Uterus (tissue), 2 donors: ENCODE measurements around the gene CALCR.
"Not testable (repeated sequence)": the region's sequence is repeated elsewhere in the genome, so short reads cannot be mapped to it uniquely, and the experiment has no call there.

Experiments used
- POLR2A ChIP-seq, 2 donors: fragments of 450-650 bp; IDR thresholded peaks; one replicate each; pipeline ENCODE4 v1.6.1; 2016; ENCODE audit warnings: antibody characterized with exemption in 2 of 2, mild to moderate bottlenecking in 1 of 2, moderate library complexity in 1 of 2
- TF ChIP-seq, protein P1 (sequence below), 4 experiments: fragments of 200-600 bp in 2 of 4; fragments of 450-650 bp in 2 of 4; sonication (generic) in 2 of 4; IDR thresholded peaks; one replicate each; pipeline ENCODE4 v1.5.1; 2016 to 2019; ENCODE audit warnings: antibody characterized with exemption in 4 of 4, mild to moderate bottlenecking in 2 of 4, moderate library complexity in 1 of 4

- TF ChIP-seq, protein P1, sequence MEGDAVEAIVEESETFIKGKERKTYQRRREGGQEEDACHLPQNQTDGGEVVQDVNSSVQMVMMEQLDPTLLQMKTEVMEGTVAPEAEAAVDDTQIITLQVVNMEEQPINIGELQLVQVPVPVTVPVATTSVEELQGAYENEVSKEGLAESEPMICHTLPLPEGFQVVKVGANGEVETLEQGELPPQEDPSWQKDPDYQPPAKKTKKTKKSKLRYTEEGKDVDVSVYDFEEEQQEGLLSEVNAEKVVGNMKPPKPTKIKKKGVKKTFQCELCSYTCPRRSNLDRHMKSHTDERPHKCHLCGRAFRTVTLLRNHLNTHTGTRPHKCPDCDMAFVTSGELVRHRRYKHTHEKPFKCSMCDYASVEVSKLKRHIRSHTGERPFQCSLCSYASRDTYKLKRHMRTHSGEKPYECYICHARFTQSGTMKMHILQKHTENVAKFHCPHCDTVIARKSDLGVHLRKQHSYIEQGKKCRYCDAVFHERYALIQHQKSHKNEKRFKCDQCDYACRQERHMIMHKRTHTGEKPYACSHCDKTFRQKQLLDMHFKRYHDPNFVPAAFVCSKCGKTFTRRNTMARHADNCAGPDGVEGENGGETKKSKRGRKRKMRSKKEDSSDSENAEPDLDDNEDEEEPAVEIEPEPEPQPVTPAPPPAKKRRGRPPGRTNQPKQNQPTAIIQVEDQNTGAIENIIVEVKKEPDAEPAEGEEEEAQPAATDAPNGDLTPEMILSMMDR (IDR thresholded peaks at IDR 0.05), result not testable (repeated sequence)
- not testable (repeated sequence) for TF ChIP-seq POLR2A (IDR thresholded peaks at IDR 0.05)
These were observed 11.4 kb upstream of the CALCR start for GRCh38 chr7:93585694-93586478.
